Retina (tissue), 1 donor: ENCODE results near the gene SLC25A4.
"Not testable (repeated sequence)": the region's sequence is repeated elsewhere in the genome, so short reads cannot be mapped to it uniquely, and the experiment has no call there.

Experiments
- DNase-seq: peaks from one replicate; pipeline ENCODE4 v3.0.0-alpha.2; 2016

Gene SLC25A4

DNA sequence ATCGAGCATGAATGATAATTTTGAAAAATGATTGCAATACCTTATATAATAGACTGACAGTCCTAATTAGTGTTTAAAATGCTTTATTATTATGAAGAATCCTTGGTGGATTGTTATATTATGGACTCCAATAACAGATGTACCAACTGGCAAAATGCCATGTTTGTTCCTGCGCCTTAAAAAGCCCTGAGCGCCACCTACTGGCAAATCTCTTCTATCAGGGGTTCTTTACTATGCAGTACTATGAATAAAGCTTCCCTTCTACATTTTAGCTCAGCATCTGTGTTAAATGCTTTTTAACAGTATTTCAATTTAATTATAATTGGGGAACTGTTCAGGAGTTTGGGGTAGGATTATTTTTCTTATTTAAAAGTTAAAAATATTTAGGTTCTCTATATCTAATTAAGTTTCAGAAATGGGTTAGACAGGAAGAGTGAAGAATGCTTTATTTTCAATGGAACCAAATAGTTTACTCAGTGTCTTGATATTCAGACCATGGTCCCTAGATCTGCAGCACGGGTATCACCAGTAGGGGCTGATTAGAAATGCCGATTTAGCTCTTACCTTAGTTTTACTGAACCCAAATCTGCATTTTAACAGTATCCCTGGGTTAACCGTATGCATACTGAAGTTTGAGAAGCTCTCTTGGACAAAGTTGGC lies 40.7 kb downstream of the SLC25A4 start:
- DNase-seq = peak; percentile 34

DNA sequence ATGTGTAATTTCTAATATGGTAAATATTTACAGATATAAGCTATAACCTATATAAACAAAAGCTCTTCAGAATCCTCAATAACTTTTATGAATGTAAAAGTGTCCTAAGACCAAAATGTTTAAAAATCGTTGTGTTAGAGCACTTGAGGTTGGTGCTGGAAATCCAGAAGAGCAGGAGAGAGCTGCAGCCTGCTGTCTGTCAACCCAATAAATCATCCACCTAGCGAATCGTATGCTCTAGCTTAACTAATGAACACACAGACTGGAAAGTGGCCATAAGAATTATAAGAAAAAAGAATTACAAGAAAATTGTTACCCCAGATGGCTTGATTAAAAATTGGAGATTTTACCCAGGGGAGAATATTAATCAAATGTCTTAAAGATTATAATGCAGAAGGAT lies 43.7 kb downstream of the SLC25A4 start:
- DNase-seq = no peak

DNA sequence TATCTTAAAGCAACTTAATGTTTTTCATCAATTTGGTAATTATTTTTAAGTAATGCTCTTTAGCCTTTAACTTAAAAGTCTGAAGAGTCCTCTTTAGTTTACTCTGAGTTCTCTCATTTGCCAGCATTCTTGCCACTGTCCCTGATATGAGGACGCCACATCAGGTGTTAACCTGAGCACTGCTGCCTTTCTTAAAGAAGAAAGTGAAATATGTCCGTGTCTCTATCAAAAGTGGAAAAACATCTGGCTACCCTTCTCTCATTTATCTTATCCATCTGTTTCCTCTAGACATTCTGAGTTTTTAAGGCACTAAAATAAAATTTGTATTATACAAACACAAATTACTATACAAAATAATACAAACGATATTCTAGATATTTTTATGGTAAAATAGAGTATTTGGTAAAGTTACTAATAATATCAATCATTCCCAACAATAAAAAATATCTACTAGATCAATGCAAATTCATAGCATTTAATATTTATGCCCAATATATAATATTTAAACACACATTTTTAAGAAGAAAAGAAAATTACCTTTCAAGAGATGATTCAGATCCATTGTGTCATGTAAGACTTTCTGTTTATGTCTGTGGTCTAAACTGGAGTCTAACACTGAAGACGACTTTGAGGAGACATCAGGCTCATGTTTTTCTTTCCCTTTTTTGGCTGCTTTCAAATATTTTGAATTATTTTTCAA lies 46.7 kb downstream of the SLC25A4 start:
- no peak for DNase-seq

DNA sequence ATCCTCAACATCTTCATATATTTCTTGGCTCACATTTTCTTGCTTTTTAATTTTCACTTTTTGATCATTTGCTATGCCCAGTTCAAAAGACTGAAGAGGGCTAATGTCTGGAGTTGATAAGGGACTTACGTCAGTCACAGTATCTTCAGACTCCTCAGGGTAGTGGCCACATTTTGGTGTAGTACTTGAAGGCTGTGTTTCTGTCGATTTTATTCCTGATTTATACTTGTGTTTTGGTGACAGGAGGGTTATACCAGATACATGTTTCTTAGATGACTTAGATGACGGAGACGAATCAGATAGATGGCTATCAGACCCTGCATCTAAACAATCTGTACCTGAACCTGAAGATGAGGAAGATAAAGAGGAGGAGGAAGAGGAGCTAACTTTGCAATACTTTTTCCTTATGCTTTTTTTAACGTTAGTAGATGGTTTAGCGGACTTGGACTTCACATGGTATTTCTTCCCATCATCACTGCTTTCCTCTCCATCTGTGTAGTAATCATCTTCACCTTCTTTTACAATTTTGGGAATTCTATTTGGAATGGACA lies 47.3 kb downstream of the SLC25A4 start:
- DNase-seq = no peak

DNA sequence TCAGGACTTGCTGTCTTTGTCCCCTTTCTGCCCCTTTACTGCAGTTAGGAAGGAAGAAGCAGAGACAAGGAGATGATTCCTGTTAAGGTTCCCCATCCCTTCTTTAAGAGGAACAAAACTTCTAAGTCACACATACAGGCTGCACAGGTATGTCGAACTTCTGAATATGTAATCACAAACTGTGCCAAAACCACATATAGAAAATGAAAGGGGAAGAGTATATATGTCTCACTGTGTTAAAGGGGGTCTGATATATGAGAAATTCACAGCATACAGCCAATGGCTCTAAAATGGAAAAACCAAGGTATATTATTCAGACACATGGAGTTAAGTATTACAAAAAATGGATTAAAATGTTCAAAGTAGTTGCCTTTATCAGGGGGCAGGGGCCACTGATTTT lies 49.0 kb downstream of the SLC25A4 start:
- no peak for DNase-seq

DNA sequence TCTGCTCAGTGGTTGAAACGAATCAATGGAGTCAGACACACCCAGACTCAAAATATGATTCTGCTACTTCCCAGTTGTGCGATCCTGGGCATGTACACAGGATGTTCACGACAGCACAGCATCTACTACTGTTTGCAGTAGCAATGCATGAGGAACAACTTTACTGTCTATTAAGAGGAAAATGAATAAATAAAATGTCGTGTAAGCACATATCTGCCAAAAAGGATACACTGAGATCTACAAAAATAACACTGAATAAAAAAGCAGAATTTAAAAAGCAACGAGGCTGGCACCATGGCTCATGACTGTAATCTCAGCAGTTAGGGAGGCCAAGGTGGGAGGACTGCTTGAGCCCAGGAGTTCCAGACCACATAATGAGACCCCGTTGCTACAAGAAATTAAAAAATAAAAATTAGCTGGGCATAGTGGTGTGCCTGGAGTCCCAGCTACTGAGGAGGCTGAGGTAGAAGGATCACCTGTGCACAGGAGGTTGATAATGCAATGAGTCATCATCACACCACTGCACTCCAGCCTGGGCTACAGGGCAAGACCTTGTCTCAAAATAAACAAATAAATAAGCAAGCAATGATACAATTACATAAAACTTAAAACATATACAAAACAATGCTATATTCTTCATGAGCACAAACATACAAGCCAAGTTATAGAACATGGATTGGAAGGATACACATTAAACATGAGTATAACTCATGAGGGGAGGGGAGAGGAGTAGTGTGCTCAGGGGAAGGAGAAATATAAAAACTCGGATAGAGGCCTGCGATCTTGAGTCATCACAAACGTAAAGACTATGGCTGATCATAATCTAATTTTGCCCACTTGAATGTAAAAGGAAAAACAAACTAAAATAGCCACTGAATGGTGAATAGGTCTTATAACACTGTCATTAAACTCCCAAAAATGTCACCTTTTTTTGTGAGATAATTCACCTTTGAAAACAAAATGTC lies 52.1 kb downstream of the SLC25A4 start:
- DNase-seq = no peak

DNA sequence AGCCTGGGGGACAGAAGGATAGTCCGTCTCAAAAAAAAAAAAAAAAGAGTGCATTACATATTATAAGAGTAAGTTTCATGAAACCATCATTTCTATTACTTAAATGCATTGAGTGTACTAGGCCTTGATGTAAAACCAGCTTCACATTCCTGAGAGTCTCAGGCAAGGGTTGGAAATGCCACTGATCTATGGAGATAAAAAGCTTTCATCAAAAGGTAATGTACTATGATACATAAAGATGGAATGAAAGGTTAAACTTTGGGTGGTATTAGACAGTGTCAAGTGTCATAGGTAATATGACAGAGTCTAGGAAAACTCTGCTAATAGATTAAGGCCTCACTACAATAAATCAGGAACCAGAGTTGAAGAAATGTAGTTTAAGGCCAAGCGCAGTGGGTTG lies 53.4 kb downstream of the SLC25A4 start:
- DNase-seq = no peak

DNA sequence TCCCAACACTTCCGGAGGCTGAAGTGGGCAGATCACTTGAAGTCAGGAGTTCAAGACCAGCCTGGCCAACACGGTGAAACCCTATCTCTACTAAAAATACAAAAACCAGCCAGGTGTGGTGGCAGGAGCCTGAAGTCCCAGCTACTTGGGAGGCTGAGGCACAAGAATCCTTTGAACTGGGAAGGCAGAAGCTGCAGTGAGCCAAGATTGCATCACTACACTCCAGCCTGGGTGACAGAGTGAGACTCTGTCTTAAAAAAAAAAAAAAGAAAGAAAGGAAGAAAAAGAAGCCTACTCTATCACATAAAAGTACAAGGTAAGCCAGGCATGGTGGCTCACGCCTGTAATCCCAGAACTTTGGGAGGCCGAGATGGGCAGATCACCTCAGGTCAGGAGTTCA lies 55.1 kb downstream of the SLC25A4 start:
- not testable (repeated sequence) for DNase-seq
